Measurements from ENCODE around the gene MT1X. TPM values are rescaled to one million over a fixed set of nuclear protein-coding genes. Genes with fewer than 3 reads are reported as not detected.

MT1X gene
- total and polyA plus RNA-seq, 2 of the 13 experiments (the other 11 are each of a cell fraction or from before 2014, with no cell fraction given), result 19.7 to 288 TPM

DNA sequence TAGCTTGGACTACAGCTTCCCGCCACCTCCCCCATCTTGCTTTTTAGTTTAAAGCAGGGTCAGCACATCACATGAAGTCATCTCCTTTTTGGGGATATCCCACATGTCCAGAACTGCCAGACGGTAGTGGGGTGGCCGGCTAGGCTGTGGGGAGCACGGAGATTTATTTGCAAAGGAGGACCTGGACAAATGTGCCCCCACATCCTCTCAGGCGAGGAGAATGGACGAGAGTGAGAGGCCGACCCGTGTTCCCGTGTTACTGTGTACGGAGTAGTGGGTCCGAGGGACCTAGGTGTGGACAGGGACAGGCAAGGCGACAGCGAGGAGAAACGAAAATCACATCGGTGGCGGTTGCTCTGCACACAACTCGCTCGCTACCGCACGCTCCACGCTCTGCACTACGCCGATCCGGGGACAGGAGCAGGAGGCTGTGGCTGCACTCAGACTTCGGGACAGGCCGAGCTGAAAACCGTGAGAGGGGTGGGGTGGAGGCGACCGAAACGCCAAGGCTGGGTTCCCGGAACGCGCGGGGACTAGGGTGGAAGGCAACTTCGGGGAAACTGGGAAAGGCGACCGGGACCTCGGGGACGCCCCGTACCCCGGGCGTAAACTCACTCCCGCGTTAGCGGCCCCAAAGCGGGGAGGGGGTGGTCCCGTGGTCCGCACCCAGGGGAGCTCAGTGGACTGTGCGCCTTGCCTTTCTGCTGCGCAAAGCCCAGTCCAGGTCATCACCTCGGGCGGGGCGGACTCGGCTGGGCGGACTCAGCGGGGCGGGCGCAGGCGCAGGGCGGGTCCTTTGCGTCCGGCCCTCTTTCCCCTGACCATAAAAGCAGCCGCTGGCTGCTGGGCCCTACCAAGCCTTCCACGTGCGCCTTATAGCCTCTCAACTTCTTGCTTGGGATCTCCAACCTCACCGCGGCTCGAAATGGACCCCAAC lies 44.2 kb upstream of the MT1X start, which contains the start of gene MT1A (continued):
- TF ChIP-seq ZMYM4 (CRISPR knock-in tag; IDR thresholded peaks at IDR 0.05) (0 out of 2 replicates have a peak, but pooled peaks have one; percentile 43), ZNF230 (CRISPR knock-in tag; IDR thresholded peaks at IDR 0.05) (0 out of 2 replicates have a peak, but pooled peaks have one; percentile 23), TAF1 (CRISPR knock-in tag; IDR thresholded peaks at IDR 0.05) (peak; percentile 32; the same call in 1 of the 2 replicates), HOXD1 (CRISPR knock-in tag; IDR thresholded peaks at IDR 0.05) (0 out of 2 replicates have a peak, but pooled peaks have one; percentile 35)
- TF ChIP-seq, protein P1, sequence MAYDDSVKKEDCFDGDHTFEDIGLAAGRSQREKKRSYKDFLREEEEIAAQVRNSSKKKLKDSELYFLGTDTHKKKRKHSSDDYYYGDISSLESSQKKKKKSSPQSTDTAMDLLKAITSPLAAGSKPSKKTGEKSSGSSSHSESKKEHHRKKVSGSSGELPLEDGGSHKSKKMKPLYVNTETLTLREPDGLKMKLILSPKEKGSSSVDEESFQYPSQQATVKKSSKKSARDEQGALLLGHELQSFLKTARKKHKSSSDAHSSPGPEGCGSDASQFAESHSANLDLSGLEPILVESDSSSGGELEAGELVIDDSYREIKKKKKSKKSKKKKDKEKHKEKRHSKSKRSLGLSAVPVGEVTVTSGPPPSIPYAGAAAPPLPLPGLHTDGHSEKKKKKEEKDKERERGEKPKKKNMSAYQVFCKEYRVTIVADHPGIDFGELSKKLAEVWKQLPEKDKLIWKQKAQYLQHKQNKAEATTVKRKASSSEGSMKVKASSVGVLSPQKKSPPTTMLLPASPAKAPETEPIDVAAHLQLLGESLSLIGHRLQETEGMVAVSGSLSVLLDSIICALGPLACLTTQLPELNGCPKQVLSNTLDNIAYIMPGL (CRISPR knock-in tag; IDR thresholded peaks at IDR 0.05; ENCODE audit: borderline replicate concordance in 1 of 2, low read depth in 1 of 2), result 0 out of 4 replicates have a peak, but pooled peaks of 1 of the 2 experiments have one; percentile 21
- TF ChIP-seq, protein P2, sequence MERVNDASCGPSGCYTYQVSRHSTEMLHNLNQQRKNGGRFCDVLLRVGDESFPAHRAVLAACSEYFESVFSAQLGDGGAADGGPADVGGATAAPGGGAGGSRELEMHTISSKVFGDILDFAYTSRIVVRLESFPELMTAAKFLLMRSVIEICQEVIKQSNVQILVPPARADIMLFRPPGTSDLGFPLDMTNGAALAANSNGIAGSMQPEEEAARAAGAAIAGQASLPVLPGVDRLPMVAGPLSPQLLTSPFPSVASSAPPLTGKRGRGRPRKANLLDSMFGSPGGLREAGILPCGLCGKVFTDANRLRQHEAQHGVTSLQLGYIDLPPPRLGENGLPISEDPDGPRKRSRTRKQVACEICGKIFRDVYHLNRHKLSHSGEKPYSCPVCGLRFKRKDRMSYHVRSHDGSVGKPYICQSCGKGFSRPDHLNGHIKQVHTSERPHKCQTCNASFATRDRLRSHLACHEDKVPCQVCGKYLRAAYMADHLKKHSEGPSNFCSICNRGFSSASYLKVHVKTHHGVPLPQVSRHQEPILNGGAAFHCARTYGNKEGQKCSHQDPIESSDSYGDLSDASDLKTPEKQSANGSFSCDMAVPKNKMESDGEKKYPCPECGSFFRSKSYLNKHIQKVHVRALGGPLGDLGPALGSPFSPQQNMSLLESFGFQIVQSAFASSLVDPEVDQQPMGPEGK (CRISPR knock-in tag; IDR thresholded peaks at IDR 0.05), result peak; percentile 53

Data from HepG2 (cell line).